ENCODE data around the gene PTH1R. TPM values are rescaled to one million over a fixed set of nuclear protein-coding genes. Genes with fewer than 3 reads are reported as not detected.

PTH1R gene
- total and polyA plus RNA-seq, 2 experiments from 2014 or later, result 0.60 to 1.3 TPM

DNA sequence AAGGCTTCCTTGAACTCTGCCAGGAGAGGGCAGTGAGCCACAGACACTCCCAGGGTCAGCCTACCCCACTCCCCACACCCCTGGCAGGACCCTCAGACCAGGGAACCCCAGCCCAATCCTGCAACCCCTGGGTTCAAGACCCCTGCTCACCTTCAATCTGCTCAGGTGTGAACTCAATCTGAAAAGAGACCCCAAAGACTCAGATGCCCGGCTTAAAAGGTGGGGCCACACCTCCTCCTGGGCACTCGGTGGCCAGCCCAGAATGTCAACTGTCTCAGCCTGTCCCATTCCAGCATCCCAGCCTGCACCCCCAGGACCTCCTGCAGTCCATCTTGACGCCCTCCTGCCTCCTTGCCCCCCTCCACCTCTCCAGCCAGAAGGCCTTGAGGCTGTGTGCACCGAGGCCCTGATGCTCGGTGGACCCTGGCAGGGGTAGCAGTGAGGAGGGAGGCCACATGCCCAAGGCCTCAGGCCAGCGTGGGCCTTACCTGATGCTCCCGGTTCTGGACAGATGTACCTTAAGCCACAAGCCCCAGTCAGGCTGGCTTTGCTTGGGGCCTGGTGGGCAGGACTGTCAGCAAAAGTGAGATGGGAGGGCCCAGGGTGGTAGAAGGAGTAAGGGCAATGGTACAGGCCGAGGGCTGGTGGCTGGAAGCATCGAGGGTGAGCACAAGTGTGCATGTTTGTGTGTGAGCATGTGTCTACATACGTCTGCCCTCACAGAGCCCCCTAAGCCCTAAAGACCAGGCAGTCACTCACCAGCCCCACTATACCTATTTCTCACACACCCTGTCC lies 16.5 kb upstream of the PTH1R start:
- 65 to 68% methylated on average over 10 of the region's 10 CpGs for WGBS, 2 experiments (ENCODE audit: low coverage in 1 of 2, low lambda C conversion rate in 2 of 2, missing lambda C conversion rate in 2 of 2)
- no peak overlapping the region for H2AFZ ChIP-seq
- no peaks in the 10 kb centered on the region for H3K36me3 ChIP-seq (ENCODE audit: low read depth)
- H3F3A ChIP-seq (ENCODE audit: insufficient read depth), result no peaks in the 10 kb centered on the region
- H3K4me1 ChIP-seq (ENCODE audit: insufficient read depth), result peaks cover 9% of the 10 kb centered on the region; the same call in 1 of the 2 replicates
- H3K79me2 ChIP-seq (ENCODE audit: insufficient read depth), result no peaks in the 10 kb centered on the region
- no peak overlapping the region for H3K27ac ChIP-seq
- H4K20me1 ChIP-seq (ENCODE audit: insufficient read depth), result no peaks in the 10 kb centered on the region
- in situ Hi-C loops (cut with MboI), result no loop called here
- TF ChIP-seq EZH2phosphoT487 (IDR thresholded peaks at IDR 0.05; ENCODE audit: insufficient read depth, low read depth) (no peak), EZH2 (IDR thresholded peaks at IDR 0.05; ENCODE audit: insufficient read depth, poor library complexity, severe bottlenecking) (no peak)
- no peak overlapping the region for H3K4me2 ChIP-seq (ENCODE audit: unreplicated experiment)
- H3K9me2 ChIP-seq (ENCODE audit: insufficient read depth), result no peaks in the 10 kb centered on the region
- no peak overlapping the region for H3K9ac ChIP-seq
- H3K4me3 ChIP-seq, result no peak overlapping the region
- DNase-seq, result no peak
- H3K9me3 ChIP-seq (ENCODE audit: low read depth), result no peaks in the 10 kb centered on the region
- no peaks in the 10 kb centered on the region for H3K27me3 ChIP-seq (replicated peaks; ENCODE audit: insufficient read depth)

DNA sequence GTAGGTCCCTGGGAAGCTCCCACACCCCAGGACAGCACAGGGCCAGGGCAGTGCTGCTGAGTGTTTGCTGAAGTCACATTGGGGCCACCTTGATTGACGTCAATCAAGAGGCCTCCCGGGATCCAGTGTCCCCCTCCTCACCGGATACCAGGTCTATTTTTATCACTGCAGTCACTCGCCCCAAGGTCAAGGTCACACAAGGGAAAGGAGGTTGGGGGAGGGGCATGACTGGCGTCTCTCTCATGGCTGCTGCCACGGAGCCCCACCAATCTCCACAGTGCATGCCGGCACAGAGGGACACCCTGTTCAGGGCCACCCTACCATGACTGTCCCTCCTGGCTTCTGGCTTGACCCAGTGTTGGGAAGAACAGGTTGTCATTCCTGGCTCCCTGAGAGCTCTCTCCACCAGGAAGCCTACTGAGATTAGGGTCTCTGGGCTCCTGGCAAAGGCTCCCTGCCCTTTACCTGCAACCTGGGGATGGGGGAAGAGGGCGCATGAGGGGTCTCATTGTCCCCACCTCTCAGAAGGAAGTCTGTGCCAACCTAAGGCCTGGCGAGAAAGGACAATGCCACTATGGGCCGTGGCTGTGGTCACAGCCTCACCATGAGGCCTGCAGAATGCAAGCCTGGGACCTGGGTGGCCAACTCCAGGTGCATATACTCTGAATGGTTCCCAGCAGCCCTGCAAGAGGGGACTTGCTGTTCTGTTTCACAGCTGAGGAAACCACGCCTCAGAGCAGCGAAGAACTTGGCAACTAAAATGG lies 15.7 kb upstream of the PTH1R start:
- DNase-seq, result no peak
- no peaks in the 10 kb centered on the region for H3K9me2 ChIP-seq (ENCODE audit: insufficient read depth)
- no peaks in the 10 kb centered on the region for H3F3A ChIP-seq (ENCODE audit: insufficient read depth)
- H4K20me1 ChIP-seq (ENCODE audit: insufficient read depth), result no peaks in the 10 kb centered on the region
- no peaks in the 10 kb centered on the region for H3K36me3 ChIP-seq (ENCODE audit: low read depth)
- H3K9ac ChIP-seq, result no peak overlapping the region
- TF ChIP-seq EZH2 (IDR thresholded peaks at IDR 0.05; ENCODE audit: insufficient read depth, poor library complexity, severe bottlenecking) (no peak), EZH2phosphoT487 (IDR thresholded peaks at IDR 0.05; ENCODE audit: insufficient read depth, low read depth) (no peak)
- H3K4me2 ChIP-seq (ENCODE audit: unreplicated experiment), result no peak overlapping the region
- H2AFZ ChIP-seq, result no peak overlapping the region
- no peak overlapping the region for H3K27ac ChIP-seq
- WGBS, 2 experiments (ENCODE audit: low coverage in 1 of 2, low lambda C conversion rate in 2 of 2, missing lambda C conversion rate in 2 of 2), result 83 to 85% methylated on average over 12 of the region's 12 CpGs
- in situ Hi-C loops (cut with MboI), result no loop called here
- H3K4me1 ChIP-seq (ENCODE audit: insufficient read depth), result peaks cover 9% of the 10 kb centered on the region; the same call in 1 of the 2 replicates
- H3K9me3 ChIP-seq (ENCODE audit: low read depth), result no peaks in the 10 kb centered on the region
- no peaks in the 10 kb centered on the region for H3K27me3 ChIP-seq (replicated peaks; ENCODE audit: insufficient read depth)
- no peak overlapping the region for H3K4me3 ChIP-seq
- no peaks in the 10 kb centered on the region for H3K79me2 ChIP-seq (ENCODE audit: insufficient read depth)

DNA sequence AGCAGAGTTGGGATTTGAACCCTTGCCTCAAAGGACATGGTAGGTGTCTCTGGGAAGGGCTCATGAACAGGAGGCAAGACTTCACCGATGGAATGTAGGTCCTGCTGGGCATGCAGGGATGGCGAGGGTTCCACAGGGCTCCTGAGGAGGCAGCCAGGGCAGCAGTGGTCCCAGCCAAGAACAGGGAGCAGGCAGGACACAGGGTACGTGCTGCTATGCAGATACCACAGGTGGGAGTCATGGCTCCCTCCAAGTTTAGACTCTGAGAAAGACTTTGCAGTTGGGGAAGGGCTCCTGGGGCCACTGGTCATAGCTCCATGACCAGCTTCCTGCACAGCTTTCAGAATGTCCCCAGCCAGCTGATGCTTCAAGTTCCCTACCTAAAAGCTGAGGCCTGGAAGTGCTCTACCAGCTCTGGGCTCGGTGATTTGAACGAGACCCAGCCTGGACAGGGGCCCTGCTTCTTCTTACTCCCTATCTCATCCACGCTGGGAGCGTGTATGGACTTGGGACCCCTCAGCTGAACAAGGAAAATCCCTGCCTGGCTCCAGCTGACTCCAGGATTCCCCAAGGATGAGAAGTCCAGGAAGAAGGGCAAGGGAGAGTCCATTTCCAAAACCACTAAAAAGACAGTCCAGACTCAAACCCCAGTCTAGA lies 15.0 kb upstream of the PTH1R start:
- no peak overlapping the region for H3K4me2 ChIP-seq (ENCODE audit: unreplicated experiment)
- no peaks in the 10 kb centered on the region for H3K79me2 ChIP-seq (ENCODE audit: insufficient read depth)
- no peak overlapping the region for H3K9ac ChIP-seq
- TF ChIP-seq EZH2 (IDR thresholded peaks at IDR 0.05; ENCODE audit: insufficient read depth, poor library complexity, severe bottlenecking), result no peak
- TF ChIP-seq EZH2phosphoT487 (IDR thresholded peaks at IDR 0.05; ENCODE audit: insufficient read depth, low read depth), result no peak
- WGBS, 2 experiments (ENCODE audit: low coverage in 1 of 2, low lambda C conversion rate in 2 of 2, missing lambda C conversion rate in 2 of 2), result 82 to 83% methylated on average over 7 of the region's 7 CpGs
- no peaks in the 10 kb centered on the region for H3K27me3 ChIP-seq (replicated peaks; ENCODE audit: insufficient read depth)
- DNase-seq, result no peak
- in situ Hi-C loops (cut with MboI), result no loop called here
- H3K27ac ChIP-seq, result no peak overlapping the region
- no peaks in the 10 kb centered on the region for H3K36me3 ChIP-seq (ENCODE audit: low read depth)
- H2AFZ ChIP-seq, result no peak overlapping the region
- no peak overlapping the region for H3K4me3 ChIP-seq
- H3K9me2 ChIP-seq (ENCODE audit: insufficient read depth), result no peaks in the 10 kb centered on the region
- peaks cover 9% of the 10 kb centered on the region; the same call in 1 of the 2 replicates for H3K4me1 ChIP-seq (ENCODE audit: insufficient read depth)
- no peaks in the 10 kb centered on the region for H4K20me1 ChIP-seq (ENCODE audit: insufficient read depth)
- H3K9me3 ChIP-seq (ENCODE audit: low read depth), result no peaks in the 10 kb centered on the region
- H3F3A ChIP-seq (ENCODE audit: insufficient read depth), result no peaks in the 10 kb centered on the region

DNA sequence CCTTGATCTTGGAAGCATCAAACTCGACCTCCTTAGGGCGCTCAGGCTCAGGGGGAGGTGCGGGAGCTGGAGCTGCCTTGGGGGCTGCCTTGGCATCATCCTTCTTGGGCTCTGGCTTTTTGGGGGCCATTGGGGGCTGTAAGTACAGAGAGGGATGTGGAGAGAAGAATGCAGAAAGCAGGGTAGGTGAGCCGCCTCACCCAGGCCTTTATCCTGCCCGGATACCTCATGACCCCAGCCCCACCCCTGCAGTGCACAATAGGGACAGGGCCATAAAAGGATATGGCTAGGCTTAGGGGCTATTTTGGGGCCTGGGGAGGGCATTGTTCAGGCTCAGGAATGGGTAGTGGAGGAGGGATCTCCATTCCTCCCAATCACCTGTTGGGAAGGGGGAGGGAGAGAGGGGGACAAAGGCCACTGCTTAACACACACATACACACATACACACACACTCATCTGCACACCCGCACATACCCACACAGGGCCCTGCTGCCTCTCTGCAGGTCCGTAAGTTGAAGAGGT lies 14.2 kb upstream of the PTH1R start, which contains the start of gene MYL3:
MYL3 (minus strand) TSS at position 184 of the 522 bp plus-strand sequence; CDS start at position 130, 54 bp downstream.
- DNase-seq, result no peak
- no peak within 1 kb of the TSS for H3K4me3 ChIP-seq
- no peak within 1 kb of the TSS for H3K4me2 ChIP-seq (ENCODE audit: unreplicated experiment)
- no peaks in the 10 kb centered on the region for H3K9me2 ChIP-seq (ENCODE audit: insufficient read depth)
- whole genome bisulfite sequencing, 2 experiments (ENCODE audit: low coverage in 1 of 2, low lambda C conversion rate in 2 of 2, missing lambda C conversion rate in 2 of 2), result 81 to 83% methylated on average over 7 of the region's 7 CpGs
- H3K9me3 ChIP-seq (ENCODE audit: low read depth), result no peaks in the 10 kb centered on the region
- no peaks in the 10 kb centered on the region for H3K36me3 ChIP-seq (ENCODE audit: low read depth)
- H4K20me1 ChIP-seq (ENCODE audit: insufficient read depth), result no peaks in the 10 kb centered on the region
- no peaks in the 10 kb centered on the region for H3K79me2 ChIP-seq (ENCODE audit: insufficient read depth)
- peaks cover 9% of the 10 kb centered on the region; the same call in 1 of the 2 replicates for H3K4me1 ChIP-seq (ENCODE audit: insufficient read depth)
- TF ChIP-seq EZH2 (IDR thresholded peaks at IDR 0.05; ENCODE audit: insufficient read depth, poor library complexity, severe bottlenecking) (no peak), EZH2phosphoT487 (IDR thresholded peaks at IDR 0.05; ENCODE audit: insufficient read depth, low read depth) (no peak)
- no peaks in the 10 kb centered on the region for H3K27me3 ChIP-seq (replicated peaks; ENCODE audit: insufficient read depth)
- no peak within 1 kb of the TSS for H3K9ac ChIP-seq
- H3F3A ChIP-seq (ENCODE audit: insufficient read depth), result no peaks in the 10 kb centered on the region
- no peak within 1 kb of the TSS for H3K27ac ChIP-seq
- in situ Hi-C loops (cut with MboI), result no loop called here
- no peak within 1 kb of the TSS for H2AFZ ChIP-seq
